Measurements from ENCODE around the gene FGF22. TPM values are rescaled to one million over a fixed set of nuclear protein-coding genes. Genes with fewer than 3 reads are reported as not detected.

The FGF22 gene
- total and polyA plus RNA-seq, 7 donors = 0.14 to 0.42 (median 0.16) TPM; not detected in 2

- no peak overlapping the region for H3K4me3 ChIP-seq
- intact Hi-C loops (cut with DNase I) = no loop called here
- ATAC-seq = no peak
- WGBS, 3 donors = 82 to 87% (median 84%) methylated on average over 28 to 29 of the region's 29 CpGs
- no peaks in the 10 kb centered on the region for H3K9me3 ChIP-seq
- H3K27me3 ChIP-seq (ENCODE audit: insufficient read depth in 3 of 3, low read length in 2 of 3) = no peaks in the 10 kb centered on the region
- DNase-seq = no peak
- no peaks in the 10 kb centered on the region for H3K4me1 ChIP-seq
- TF ChIP-seq CTCF (IDR thresholded peaks at IDR 0.05) = no peak
- H3K36me3 ChIP-seq (ENCODE audit: insufficient read depth in 1 of 2, low read depth in 1 of 2) = peaks cover 8 to 66% of the 10 kb centered on the region in 2 donors
- H3K27ac ChIP-seq = no peak overlapping the region
These were observed 8.6 kb downstream of the FGF22 start for GRCh38 chr19:648305-648704.

GRCh38 chr19:648904-649801 lies 9.5 kb downstream of the FGF22 start:
- 90 to 94% (median 92%) methylated on average over 44 to 53 of the region's 53 CpGs for WGBS, 3 donors
- DNase-seq = no peak
- H3K36me3 ChIP-seq (ENCODE audit: insufficient read depth in 1 of 2, low read depth in 1 of 2) = peaks cover 8 to 74% of the 10 kb centered on the region in 2 donors

GRCh38 chr19:650121-650520 lies 10.4 kb downstream of the FGF22 start:
- Histone ChIP-seq H3K27ac (no peak overlapping the region), H3K9me3 (no peaks in the 10 kb centered on the region), H3K36me3 (ENCODE audit: insufficient read depth in 1 of 2, low read depth in 1 of 2) (peaks cover 7 to 71% of the 10 kb centered on the region in 2 donors), H3K4me3 (no peak overlapping the region), H3K4me1 (no peaks in the 10 kb centered on the region), H3K27me3 (ENCODE audit: insufficient read depth in 3 of 3, low read length in 2 of 3) (no peaks in the 10 kb centered on the region)
- DNase-seq (no peak), ATAC-seq (no peak)
- intact Hi-C loops (cut with DNase I) = no loop called here
- TF ChIP-seq CTCF (IDR thresholded peaks at IDR 0.05) = no peak
- 94 to 95% (median 94%) methylated on average over 11 of the region's 11 CpGs for WGBS, 3 donors

More at GRCh38 chr19:648904-649801, 9.5 kb downstream of the FGF22 start:
- Histone ChIP-seq H3K4me3 (no peak overlapping the region), H3K27ac (no peak overlapping the region), H3K9me3 (no peaks in the 10 kb centered on the region), H3K27me3 (ENCODE audit: insufficient read depth in 3 of 3, low read length in 2 of 3) (no peaks in the 10 kb centered on the region), H3K4me1 (no peaks in the 10 kb centered on the region)
- no peak for TF ChIP-seq CTCF (IDR thresholded peaks at IDR 0.05)
- ATAC-seq = no peak
- intact Hi-C loops (cut with DNase I) = no loop called here

GRCh38 chr19:651114-651818 lies 11.6 kb downstream of the FGF22 start:
- 91 to 94% (median 94%) methylated on average over 55 to 58 of the region's 58 CpGs for WGBS, 3 donors
- DNase-seq (no peak), ATAC-seq (no peak)
- H3K27ac ChIP-seq = no peak overlapping the region
- no peaks in the 10 kb centered on the region for H3K9me3 ChIP-seq
- intact Hi-C loops (cut with DNase I) = no loop called here
- H3K4me1 ChIP-seq = no peaks in the 10 kb centered on the region
- H3K27me3 ChIP-seq (ENCODE audit: insufficient read depth in 3 of 3, low read length in 2 of 3) = no peaks in the 10 kb centered on the region
- no peak for TF ChIP-seq CTCF (IDR thresholded peaks at IDR 0.05)
- peaks cover 7 to 70% of the 10 kb centered on the region in 2 donors for H3K36me3 ChIP-seq (ENCODE audit: insufficient read depth in 1 of 2, low read depth in 1 of 2)
- no peak overlapping the region for H3K4me3 ChIP-seq

Data from psoas muscle (tissue), 8 donors.